Mucosa of descending colon (tissue), 3 donors: ENCODE results near the gene CDC6. TPM values are rescaled to one million over a fixed set of nuclear protein-coding genes. Genes with fewer than 3 reads are reported as not detected.

Experiments
- ATAC-seq: fragments of 200-7000 bp; cut with Tn5 transposase; one replicate; pipeline ENCODE4 v1.9.1; 2020; ENCODE audit warnings: mild to moderate bottlenecking, moderate library complexity
- DNase-seq, 3 donors: peaks; one replicate each; pipeline ENCODE4 v3.0.0-alpha.2; 2020
- H3K36me3 ChIP-seq: fragments of 200-600 bp; one replicate; pipeline ENCODE4 v1.8.0; 2021; ENCODE audit warnings: low read depth, mild to moderate bottlenecking
- H3K4me1 ChIP-seq: fragments of 200-600 bp; one replicate; pipeline ENCODE4 v1.8.0; 2021; ENCODE audit warnings: low read depth, mild to moderate bottlenecking
- H3K4me3 ChIP-seq: fragments of 200-600 bp; one replicate; pipeline ENCODE4 v1.8.0; 2021; ENCODE audit warnings: mild to moderate bottlenecking
- H3K9me3 ChIP-seq: fragments of 200-600 bp; one replicate; pipeline ENCODE4 v1.8.0; 2021; ENCODE audit warnings: mild to moderate bottlenecking
- CTCF ChIP-seq: fragments of 200-600 bp; IDR thresholded peaks from one replicate; pipeline ENCODE4 v1.8.0; 2022; ENCODE audit warnings: antibody characterized with exemption, mild to moderate bottlenecking
- intact Hi-C, 2 donors: fragments of 100-400 bp; cut with DNase I in 1 of 2; cut with micrococcal nuclease in 1 of 2; formaldehyde crosslinking; loops; one replicate each; pipeline versions ENCODE4 v1.11.0 to v1.11.1; 2022; cut with DNase I, micrococcal nuclease
- total RNA-seq, 3 donors: library from RNA; stranded (reverse); fragmentation: NEBNext Ultra II Directional in 2 of 3; extraction: Animal tissue kit (Norgen Biotek cat#: 25700) in 2 of 3; gene quantifications; one replicate each; pipeline versions ENCODE4 v1.2.1 to v1.2.4, GENCODE V29; 2021 to 2023
- donor health status: DM: no; HTN: no; CAD: no; lungs with moderate emphysema.
- donor health status: DM: no; HTN: no; CAD: no.
- donor health status: DM: no; HTN: yes; CAD: no.

CDC6 gene
- total RNA-seq, 3 donors from 2014 or later: 4.0 to 14.9 (median 7.4) TPM

GRCh38 chr17:40347319-40348135, 59.8 kb downstream of the CDC6 start:
- Histone ChIP-seq H3K9me3 (no peaks in the 10 kb centered on the region), H3K4me3 (no peak overlapping the region), H3K4me1 (peaks cover 55% of the 10 kb centered on the region), H3K36me3 (peaks cover 8% of the 10 kb centered on the region)
- intact Hi-C loops: no loop called here
- no peak for ATAC-seq
- no peak for TF ChIP-seq CTCF
- DNase-seq: peak in 1 of 3 donors; percentile 42

GRCh38 chr17:40348136-40348504, 60.4 kb downstream of the CDC6 start:
- Histone ChIP-seq H3K36me3 (peaks cover 11% of the 10 kb centered on the region), H3K4me1 (peaks cover 55% of the 10 kb centered on the region), H3K4me3 (no peak overlapping the region), H3K9me3 (no peaks in the 10 kb centered on the region)
- intact Hi-C loops: no loop called here
- no peak for TF ChIP-seq CTCF
- ATAC-seq (no peak), DNase-seq (peak in 1 of 3 donors; percentile 30)

- ATAC-seq (no peak), DNase-seq (peak in 1 of 3 donors; percentile 62)
- Histone ChIP-seq H3K36me3 (peaks cover 11% of the 10 kb centered on the region), H3K4me1 (peaks cover 52% of the 10 kb centered on the region), H3K4me3 (no peak overlapping the region), H3K9me3 (no peaks in the 10 kb centered on the region)
- TF ChIP-seq CTCF: no peak
- intact Hi-C loops: no loop called here
Observed at GRCh38 chr17:40348562-40349476, 61.1 kb downstream of the CDC6 start.

GRCh38 chr17:40349477-40349894, 61.8 kb downstream of the CDC6 start:
- Histone ChIP-seq H3K4me3 (no peak overlapping the region), H3K9me3 (no peaks in the 10 kb centered on the region), H3K36me3 (peaks cover 11% of the 10 kb centered on the region), H3K4me1 (peaks cover 45% of the 10 kb centered on the region)
- intact Hi-C loops: no loop called here
- DNase-seq: peak in 1 of 3 donors; percentile 26
- TF ChIP-seq CTCF: no peak
- ATAC-seq: no peak

GRCh38 chr17:40349895-40350688, 62.4 kb downstream of the CDC6 start:
- no peaks in the 10 kb centered on the region for H3K9me3 ChIP-seq
- no peak overlapping the region for H3K4me3 ChIP-seq
- intact Hi-C loops: loop anchor here in 1 of 2 donors (10.0 kb wide), 1 partner anchor 65 kb away; the partner anchor contains the start of gene TOP2A
- ATAC-seq (no peak), DNase-seq (peak in 1 of 3 donors; percentile 43)
- peaks cover 39% of the 10 kb centered on the region for H3K4me1 ChIP-seq
- TF ChIP-seq CTCF: no peak
- peaks cover 11% of the 10 kb centered on the region for H3K36me3 ChIP-seq
